ENCODE measurements around the gene GUCA1A. TPM values are rescaled to one million over a fixed set of nuclear protein-coding genes. Genes with fewer than 3 reads are reported as not detected.
"Not testable (repeated sequence)": the region's sequence is repeated elsewhere in the genome, so short reads cannot be mapped to it uniquely, and the experiment has no call there.

The GUCA1A gene
- total and polyA plus RNA-seq, 5 donors from 2014 or later = not detected

DNA sequence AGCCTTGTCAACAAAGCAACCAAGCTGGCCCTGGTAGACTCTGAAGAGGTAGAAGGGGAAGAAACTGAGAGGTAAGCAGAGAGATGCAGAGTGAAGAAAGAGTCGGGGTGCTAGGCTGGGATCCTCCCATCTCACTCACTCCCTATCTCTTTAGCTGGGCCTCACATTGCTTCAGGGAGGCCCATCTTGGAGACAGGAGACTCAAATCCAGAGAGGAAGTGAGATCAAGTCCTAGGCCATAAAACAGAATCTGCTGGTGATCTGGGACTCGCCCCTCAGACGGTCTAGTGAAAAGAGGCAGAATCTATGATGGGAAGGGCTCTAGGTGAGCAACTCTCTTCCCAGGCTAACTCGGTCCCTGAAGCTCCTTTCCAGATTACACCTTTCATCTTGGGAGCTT lies 22.3 kb downstream of the GUCA1A start:
- H3K4me1 ChIP-seq (ENCODE audit: control insufficient read depth, insufficient read depth, low read length, poor library complexity, severe bottlenecking) = no peaks in the 10 kb centered on the region
- H3K27ac ChIP-seq (ENCODE audit: insufficient read depth, low read length, poor library complexity, severe bottlenecking) = no peak overlapping the region
- H3K27me3 ChIP-seq (ENCODE audit: control insufficient read depth, insufficient read depth, low read length) = no peaks in the 10 kb centered on the region
- Mint-ChIP-seq H3K4me3 (no peak overlapping the region), H3K36me3 (peaks cover 22% of the 10 kb centered on the region), H3K27ac (no peak overlapping the region), H3K9me3 (peaks cover 0 to 4% (median 0%) of the 10 kb centered on the region in 7 donors), H3K27me3 (no peaks in the 10 kb centered on the region), H3K4me1 (peaks cover 2 to 7% (median 4%) of the 10 kb centered on the region in 4 donors)
- no peak for DNase-seq
- H3K9me3 ChIP-seq (ENCODE audit: control insufficient read depth in 2 of 2, low read length in 2 of 2) = no peaks in the 10 kb centered on the region
- no peak for ATAC-seq (ENCODE audit: low read depth in 2 of 2)
- no peak overlapping the region for H3K4me3 ChIP-seq (ENCODE audit: low read depth, low read length)
- no peaks in the 10 kb centered on the region for H3K36me3 ChIP-seq (ENCODE audit: control insufficient read depth, insufficient read depth, low read length)

DNA sequence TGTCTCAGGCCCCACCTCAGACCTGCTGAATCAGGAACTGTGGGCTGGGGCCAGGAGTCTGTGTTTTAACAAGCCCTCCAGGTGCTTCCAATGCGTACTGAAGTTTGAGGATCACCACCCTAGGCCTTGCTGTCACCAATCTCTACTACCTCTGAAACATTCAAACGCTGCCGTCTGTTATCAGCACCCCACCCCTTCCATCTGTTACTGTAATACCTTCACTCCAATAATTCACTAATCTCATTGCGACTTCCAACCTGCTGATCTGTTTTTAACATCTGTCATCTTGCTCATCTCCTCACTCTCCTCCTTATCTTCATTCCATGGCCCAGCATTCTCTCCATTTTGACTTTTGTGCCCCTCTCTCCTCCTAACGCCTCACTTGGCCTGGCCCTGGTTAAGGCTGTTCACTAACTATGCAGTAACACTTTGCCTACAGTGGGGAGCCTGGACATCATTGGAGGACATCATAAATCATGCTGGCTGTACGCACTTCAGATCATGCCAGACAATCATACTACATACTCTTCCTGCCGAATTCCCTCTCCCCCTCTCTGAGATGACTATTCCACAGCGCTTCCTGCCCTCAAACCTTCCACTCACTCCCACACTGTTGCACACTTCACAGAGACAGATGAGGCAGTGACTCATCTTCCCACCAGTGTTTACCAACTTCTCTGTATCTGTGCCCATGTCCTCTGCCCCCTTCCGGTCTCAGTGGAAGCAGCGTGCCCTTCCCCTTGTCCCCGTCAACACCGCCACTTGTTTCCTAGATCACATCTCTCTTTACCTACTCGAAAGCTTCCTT lies 24.6 kb downstream of the GUCA1A start:
- no peaks in the 10 kb centered on the region for H3K27me3 Mint-ChIP-seq
- Histone ChIP-seq H3K9me3 (ENCODE audit: control insufficient read depth in 2 of 2, low read length in 2 of 2) (no peaks in the 10 kb centered on the region), H3K4me1 (ENCODE audit: control insufficient read depth, insufficient read depth, low read length, poor library complexity, severe bottlenecking) (no peaks in the 10 kb centered on the region), H3K4me3 (ENCODE audit: low read depth, low read length) (no peak overlapping the region), H3K36me3 (ENCODE audit: control insufficient read depth, insufficient read depth, low read length) (no peaks in the 10 kb centered on the region), H3K27me3 (ENCODE audit: control insufficient read depth, insufficient read depth, low read length) (no peaks in the 10 kb centered on the region), H3K27ac (ENCODE audit: insufficient read depth, low read length, poor library complexity, severe bottlenecking) (no peak overlapping the region)
- H3K4me1 Mint-ChIP-seq = peaks cover 2 to 7% (median 4%) of the 10 kb centered on the region in 4 donors
- no peak overlapping the region for H3K27ac Mint-ChIP-seq
- peaks cover 19% of the 10 kb centered on the region for H3K36me3 Mint-ChIP-seq
- H3K4me3 Mint-ChIP-seq = no peak overlapping the region
- DNase-seq = peak in 1 of 3 donors; percentile 20
- ATAC-seq (ENCODE audit: low read depth in 2 of 2) = peak; percentile 71 to 73
- peaks cover 0 to 4% (median 0%) of the 10 kb centered on the region in 7 donors for H3K9me3 Mint-ChIP-seq

GRCh38 chr6:42199106-42199981 lies 26.2 kb downstream of the GUCA1A start:
- Histone ChIP-seq H3K36me3 (ENCODE audit: control insufficient read depth, insufficient read depth, low read length) (peaks cover 3% of the 10 kb centered on the region), H3K9me3 (ENCODE audit: control insufficient read depth in 2 of 2, low read length in 2 of 2) (no peaks in the 10 kb centered on the region), H3K4me3 (ENCODE audit: low read depth, low read length) (no peak overlapping the region), H3K27me3 (ENCODE audit: control insufficient read depth, insufficient read depth, low read length) (no peaks in the 10 kb centered on the region), H3K4me1 (ENCODE audit: control insufficient read depth, insufficient read depth, low read length, poor library complexity, severe bottlenecking) (no peaks in the 10 kb centered on the region), H3K27ac (ENCODE audit: insufficient read depth, low read length, poor library complexity, severe bottlenecking) (no peak overlapping the region)
- H3K27ac Mint-ChIP-seq = no peak overlapping the region
- H3K4me3 Mint-ChIP-seq = no peak overlapping the region
- H3K27me3 Mint-ChIP-seq = no peaks in the 10 kb centered on the region
- no peak for ATAC-seq (ENCODE audit: low read depth in 2 of 2)
- H3K9me3 Mint-ChIP-seq = peaks cover 0 to 4% (median 0%) of the 10 kb centered on the region in 7 donors
- peaks cover 2 to 7% (median 4%) of the 10 kb centered on the region in 4 donors for H3K4me1 Mint-ChIP-seq
- no peak for DNase-seq
- peaks cover 19% of the 10 kb centered on the region for H3K36me3 Mint-ChIP-seq

DNA sequence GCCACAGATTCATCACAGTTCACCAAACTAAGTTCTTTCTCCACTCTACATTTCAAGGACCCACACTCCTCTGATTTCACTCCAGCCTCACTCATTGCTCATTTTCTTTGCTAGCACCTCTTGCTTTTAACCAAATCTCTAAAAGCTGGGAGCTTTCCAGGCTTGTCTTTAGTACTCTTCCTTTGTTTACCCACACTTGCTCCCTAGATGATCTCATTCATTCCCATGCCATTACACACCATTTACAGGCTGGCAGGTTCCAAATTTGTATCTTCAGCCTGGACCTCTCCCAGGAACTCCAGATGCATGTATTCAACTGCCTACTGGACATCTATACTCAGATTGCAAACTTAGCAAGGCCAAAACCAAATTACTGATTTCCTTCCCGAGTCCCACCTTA lies 26.9 kb downstream of the GUCA1A start:
- Histone ChIP-seq H3K4me3 (ENCODE audit: low read depth, low read length) (no peak overlapping the region), H3K9me3 (ENCODE audit: control insufficient read depth in 2 of 2, low read length in 2 of 2) (no peaks in the 10 kb centered on the region), H3K4me1 (ENCODE audit: control insufficient read depth, insufficient read depth, low read length, poor library complexity, severe bottlenecking) (no peaks in the 10 kb centered on the region), H3K36me3 (ENCODE audit: control insufficient read depth, insufficient read depth, low read length) (peaks cover 9% of the 10 kb centered on the region), H3K27ac (ENCODE audit: insufficient read depth, low read length, poor library complexity, severe bottlenecking) (no peak overlapping the region), H3K27me3 (ENCODE audit: control insufficient read depth, insufficient read depth, low read length) (no peaks in the 10 kb centered on the region)
- H3K9me3 Mint-ChIP-seq = peaks cover 0 to 4% (median 0%) of the 10 kb centered on the region in 7 donors
- H3K36me3 Mint-ChIP-seq = peaks cover 19% of the 10 kb centered on the region
- ATAC-seq (ENCODE audit: low read depth in 2 of 2) (no peak), DNase-seq (no peak)
- H3K27ac Mint-ChIP-seq = peak overlapping the region in 2 of 3 donors; percentile 10 to 23
- H3K4me1 Mint-ChIP-seq = peaks cover 2 to 7% (median 4%) of the 10 kb centered on the region in 4 donors
- H3K27me3 Mint-ChIP-seq = no peaks in the 10 kb centered on the region
- peak overlapping the region in 1 of 4 donors; percentile 63 for H3K4me3 Mint-ChIP-seq

DNA sequence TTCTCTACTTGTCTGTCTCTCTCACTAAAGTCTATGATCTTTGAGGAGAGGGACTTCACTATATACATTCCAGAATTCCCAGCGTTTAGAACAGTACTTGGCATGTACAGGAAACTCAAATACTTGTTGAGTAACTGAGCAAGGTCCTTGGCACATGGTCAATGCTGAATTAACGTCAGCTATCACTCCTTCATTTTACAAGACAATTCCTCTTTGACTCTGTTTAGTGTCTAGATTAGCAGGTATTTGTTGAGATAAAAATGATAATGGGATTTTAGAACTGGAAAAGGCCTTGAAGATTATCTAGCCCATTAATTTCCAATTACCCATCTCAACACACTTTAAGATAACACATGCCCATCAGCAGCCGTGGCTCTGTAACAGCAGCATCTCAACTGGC lies 28.2 kb downstream of the GUCA1A start:
- Histone ChIP-seq H3K9me3 (ENCODE audit: control insufficient read depth in 2 of 2, low read length in 2 of 2) (no peaks in the 10 kb centered on the region), H3K4me3 (ENCODE audit: low read depth, low read length) (no peak overlapping the region), H3K4me1 (ENCODE audit: control insufficient read depth, insufficient read depth, low read length, poor library complexity, severe bottlenecking) (no peaks in the 10 kb centered on the region), H3K36me3 (ENCODE audit: control insufficient read depth, insufficient read depth, low read length) (peaks cover 12% of the 10 kb centered on the region), H3K27me3 (ENCODE audit: control insufficient read depth, insufficient read depth, low read length) (no peaks in the 10 kb centered on the region), H3K27ac (ENCODE audit: insufficient read depth, low read length, poor library complexity, severe bottlenecking) (no peak overlapping the region)
- no peak for ATAC-seq (ENCODE audit: low read depth in 2 of 2)
- Mint-ChIP-seq H3K27ac (peak overlapping the region in 1 of 3 donors; percentile 69), H3K4me1 (peaks cover 2 to 7% (median 4%) of the 10 kb centered on the region in 4 donors), H3K4me3 (no peak overlapping the region), H3K36me3 (peaks cover 26% of the 10 kb centered on the region), H3K27me3 (no peaks in the 10 kb centered on the region), H3K9me3 (peaks cover 0 to 4% (median 0%) of the 10 kb centered on the region in 7 donors)
- no peak for DNase-seq

GRCh38 chr6:42202131-42202915 lies 29.2 kb downstream of the GUCA1A start:
- not testable (repeated sequence) for H3K27ac ChIP-seq (ENCODE audit: insufficient read depth, low read length, poor library complexity, severe bottlenecking)

DNA sequence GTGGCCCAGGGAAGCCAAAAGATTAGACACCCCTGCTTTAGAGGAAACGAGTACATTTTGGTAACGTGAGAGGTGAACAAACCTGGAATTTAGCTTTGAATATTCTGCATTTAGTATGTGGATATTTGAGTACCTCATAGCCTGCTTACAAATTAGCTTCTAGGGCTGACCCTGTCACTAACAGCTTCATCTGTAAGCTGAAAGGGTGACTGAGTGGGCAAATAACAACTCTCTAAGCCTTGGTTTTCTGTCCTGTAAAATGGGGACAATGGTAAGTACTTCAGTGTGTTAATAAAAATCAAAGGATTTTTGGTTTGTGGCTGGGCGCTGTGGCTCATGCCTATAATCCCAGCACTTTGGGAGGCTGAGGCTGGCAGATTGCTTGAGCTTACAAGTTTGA lies 30.0 kb downstream of the GUCA1A start:
- Histone ChIP-seq H3K36me3 (ENCODE audit: control insufficient read depth, insufficient read depth, low read length) (peaks cover 26% of the 10 kb centered on the region), H3K4me1 (ENCODE audit: control insufficient read depth, insufficient read depth, low read length, poor library complexity, severe bottlenecking) (no peaks in the 10 kb centered on the region), H3K9me3 (ENCODE audit: control insufficient read depth in 2 of 2, low read length in 2 of 2) (no peaks in the 10 kb centered on the region), H3K27me3 (ENCODE audit: control insufficient read depth, insufficient read depth, low read length) (no peaks in the 10 kb centered on the region), H3K4me3 (ENCODE audit: low read depth, low read length) (no peak overlapping the region), H3K27ac (ENCODE audit: insufficient read depth, low read length, poor library complexity, severe bottlenecking) (no peak overlapping the region)
- Mint-ChIP-seq H3K36me3 (peaks cover 32% of the 10 kb centered on the region), H3K4me3 (no peak overlapping the region), H3K4me1 (peaks cover 0 to 7% (median 4%) of the 10 kb centered on the region in 4 donors), H3K27me3 (no peaks in the 10 kb centered on the region), H3K27ac (no peak overlapping the region), H3K9me3 (peaks cover 0 to 4% (median 0%) of the 10 kb centered on the region in 7 donors)
- ATAC-seq (ENCODE audit: low read depth in 2 of 2) = no peak
- no peak for DNase-seq

More at GRCh38 chr6:42202131-42202915, 29.2 kb downstream of the GUCA1A start:
- H3K36me3 Mint-ChIP-seq = peaks cover 26% of the 10 kb centered on the region
- H3K4me3 Mint-ChIP-seq; H3K4me1 Mint-ChIP-seq; ATAC-seq (ENCODE audit: low read depth in 2 of 2); H3K27me3 Mint-ChIP-seq; H3K4me1 ChIP-seq (ENCODE audit: control insufficient read depth, insufficient read depth, low read length, poor library complexity, severe bottlenecking); H3K4me3 ChIP-seq (ENCODE audit: low read depth, low read length); H3K9me3 ChIP-seq (ENCODE audit: control insufficient read depth in 2 of 2, low read length in 2 of 2); H3K9me3 Mint-ChIP-seq; H3K27me3 ChIP-seq (ENCODE audit: control insufficient read depth, insufficient read depth, low read length); H3K27ac Mint-ChIP-seq; DNase-seq: not testable (repeated sequence)
- peaks cover 17% of the 10 kb centered on the region for H3K36me3 ChIP-seq (ENCODE audit: control insufficient read depth, insufficient read depth, low read length)

Measured in CD4-positive, CD25-positive, alpha-beta regulatory T cell (primary cell).